ENCODE measurements around the gene WLS. TPM values are rescaled to one million over a fixed set of nuclear protein-coding genes. Genes with fewer than 3 reads are reported as not detected.
"Not testable (repeated sequence)": the region's sequence is repeated elsewhere in the genome, so short reads cannot be mapped to it uniquely, and the experiment has no call there.

Gene WLS
- total RNA-seq, 2 experiments from 2014 or later, result not detected

DNA sequence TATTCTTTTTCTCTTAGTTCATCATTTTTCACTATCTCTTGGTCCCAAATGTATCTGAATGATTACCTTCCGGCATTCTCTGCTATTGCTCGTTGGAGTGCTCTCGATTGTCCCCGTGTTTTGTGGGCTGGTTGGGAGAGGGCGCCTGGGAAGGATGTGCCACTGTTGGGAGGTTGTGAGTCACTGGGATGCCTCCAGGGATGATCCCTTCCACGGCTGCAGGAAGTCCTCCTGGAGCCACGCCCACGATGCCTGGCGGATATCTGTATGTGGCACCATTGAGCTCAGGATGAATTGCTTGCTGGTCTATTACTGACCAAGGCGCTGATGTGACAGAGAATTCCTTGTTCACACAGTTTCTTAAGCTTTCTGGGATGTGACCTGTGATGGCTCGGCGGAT, 70.7 kb downstream of the WLS start:
- H3K36me3 Mint-ChIP-seq; ATAC-seq; H3K4me1 Mint-ChIP-seq; H3K27ac Mint-ChIP-seq; H3K9me3 Mint-ChIP-seq (ENCODE audit: low read depth); H3K4me3 Mint-ChIP-seq; DNase-seq; H3K27me3 Mint-ChIP-seq; CTCF ChIA-PET: not testable (repeated sequence)

DNA sequence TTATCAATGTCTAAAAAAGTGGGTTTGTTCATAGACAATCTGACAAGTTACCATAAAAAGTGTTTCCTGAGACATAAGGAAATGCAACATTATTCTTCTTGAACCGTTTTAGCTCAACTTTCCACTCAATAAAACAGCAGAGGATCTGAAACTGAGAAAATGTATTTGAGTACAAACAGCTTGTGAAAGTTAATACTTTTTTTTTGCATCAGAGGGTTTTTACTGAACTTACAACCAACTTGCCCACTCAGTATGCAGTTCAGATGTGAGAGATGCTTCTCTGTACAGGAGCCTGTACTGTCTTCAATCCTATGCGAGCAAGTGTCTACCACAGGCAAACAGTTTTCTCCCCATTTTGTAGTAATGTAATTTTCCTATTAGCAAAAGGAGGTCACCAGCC, 71.4 kb downstream of the WLS start:
- ATAC-seq; H3K4me3 Mint-ChIP-seq; CTCF ChIA-PET; DNase-seq; H3K27me3 Mint-ChIP-seq; H3K9me3 Mint-ChIP-seq (ENCODE audit: low read depth); H3K36me3 Mint-ChIP-seq; H3K27ac Mint-ChIP-seq; H3K4me1 Mint-ChIP-seq: not testable (repeated sequence)

DNA sequence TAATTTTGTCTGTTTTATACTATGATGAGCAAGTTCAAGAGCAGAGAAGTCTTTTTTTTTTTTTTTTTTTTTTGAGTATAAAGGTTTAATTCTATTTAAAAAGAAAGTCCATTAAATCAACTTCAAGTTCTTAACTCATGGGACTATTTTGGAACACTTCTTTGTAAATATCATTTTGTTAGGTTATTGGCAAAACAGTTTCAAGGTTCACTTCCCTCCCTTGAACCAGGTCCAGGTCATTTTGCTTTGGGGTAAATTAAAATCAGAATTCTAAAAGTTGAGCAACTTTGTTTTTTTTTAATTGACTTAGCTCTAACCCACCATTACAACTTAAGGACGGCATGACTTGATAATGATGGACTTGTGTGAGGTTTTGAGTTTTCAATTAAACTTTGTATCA, 72.3 kb downstream of the WLS start:
- no peaks in the 10 kb centered on the region for H3K4me1 Mint-ChIP-seq
- H3K4me3 Mint-ChIP-seq, result no peak overlapping the region
- no peaks in the 10 kb centered on the region for H3K27me3 Mint-ChIP-seq
- no peak overlapping the region for H3K27ac Mint-ChIP-seq
- no peaks in the 10 kb centered on the region for H3K36me3 Mint-ChIP-seq
- H3K9me3 Mint-ChIP-seq (ENCODE audit: low read depth), result no peaks in the 10 kb centered on the region
- DNase-seq (no peak), ATAC-seq (no peak)
- CTCF ChIA-PET, result no interaction called here

DNA sequence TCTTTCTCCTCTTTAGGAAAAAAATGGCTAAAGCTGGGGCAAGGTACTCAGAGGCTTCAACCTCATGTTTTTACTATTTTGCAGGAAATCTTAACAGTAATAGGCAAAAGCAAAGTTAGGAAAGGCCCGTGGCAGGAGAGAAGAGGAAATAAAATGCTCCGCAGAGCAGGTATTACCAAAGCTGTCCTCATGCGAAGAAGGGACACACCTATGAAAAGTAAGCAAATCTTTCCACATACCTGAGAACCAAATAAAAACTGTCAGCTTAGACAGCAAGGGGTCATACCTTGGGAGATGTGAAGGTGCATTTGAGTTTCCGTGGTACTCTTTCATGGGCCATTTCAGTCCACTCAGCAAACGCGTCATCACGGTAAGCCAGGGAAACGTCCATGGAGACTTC, 73.5 kb downstream of the WLS start:
- Mint-ChIP-seq H3K27ac (no peak overlapping the region), H3K9me3 (ENCODE audit: low read depth) (no peaks in the 10 kb centered on the region), H3K36me3 (no peaks in the 10 kb centered on the region), H3K27me3 (no peaks in the 10 kb centered on the region), H3K4me3 (no peak overlapping the region), H3K4me1 (no peaks in the 10 kb centered on the region)
- CTCF ChIA-PET, result no interaction called here
- DNase-seq (no peak), ATAC-seq (no peak)

DNA sequence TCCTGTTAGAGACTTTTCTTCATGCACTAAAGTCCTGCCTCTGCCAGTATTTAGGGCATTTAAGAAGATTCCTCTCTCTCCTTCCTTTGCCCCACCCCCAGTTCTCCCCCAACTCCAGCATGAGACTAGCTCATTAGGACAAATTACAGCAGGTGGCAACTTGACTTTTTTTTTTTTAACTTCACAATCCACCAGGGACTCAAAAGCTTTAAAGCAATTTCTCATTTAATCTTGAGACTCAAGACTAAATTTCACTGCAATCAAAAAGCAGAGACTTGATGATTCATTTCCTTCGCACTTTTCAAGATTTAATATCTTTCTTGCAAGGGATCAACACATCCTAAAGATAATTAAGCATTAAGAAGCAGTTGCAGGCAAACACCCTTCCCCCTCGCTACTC, 74.9 kb downstream of the WLS start:
- H3K4me1 Mint-ChIP-seq, result no peaks in the 10 kb centered on the region
- H3K9me3 Mint-ChIP-seq (ENCODE audit: low read depth), result no peaks in the 10 kb centered on the region
- no peak overlapping the region for H3K4me3 Mint-ChIP-seq
- no peak for ATAC-seq
- H3K27me3 Mint-ChIP-seq, result no peaks in the 10 kb centered on the region
- DNase-seq, result no peak
- H3K27ac Mint-ChIP-seq, result no peak overlapping the region
- no peaks in the 10 kb centered on the region for H3K36me3 Mint-ChIP-seq
- CTCF ChIA-PET, result no interaction called here

DNA sequence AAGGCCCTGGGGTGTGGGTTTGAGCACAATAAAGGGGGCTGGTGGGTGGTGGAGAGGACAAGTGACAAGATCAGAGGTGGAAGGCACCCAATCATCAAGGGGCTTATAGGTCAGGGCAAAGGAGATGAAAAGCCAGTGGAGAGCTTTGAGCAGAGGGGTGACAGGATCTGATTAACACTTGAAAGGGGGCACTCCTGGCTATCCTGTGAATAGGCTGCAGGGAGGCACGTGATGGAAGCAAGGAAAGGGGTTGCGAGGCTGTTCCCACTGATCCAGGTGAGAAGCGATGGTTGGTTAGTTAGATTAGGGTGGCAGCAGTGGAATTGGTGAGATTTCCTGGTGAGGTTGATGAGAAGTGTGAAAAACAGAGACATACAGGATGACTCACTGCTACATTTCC, 80.6 kb downstream of the WLS start:
- no peaks in the 10 kb centered on the region for H3K4me1 Mint-ChIP-seq
- no peak overlapping the region for H3K27ac Mint-ChIP-seq
- no peak overlapping the region for H3K4me3 Mint-ChIP-seq
- H3K9me3 Mint-ChIP-seq (ENCODE audit: low read depth), result no peaks in the 10 kb centered on the region
- ATAC-seq (no peak), DNase-seq (no peak)
- H3K36me3 Mint-ChIP-seq, result no peaks in the 10 kb centered on the region
- H3K27me3 Mint-ChIP-seq, result no peaks in the 10 kb centered on the region
- CTCF ChIA-PET, result no interaction called here

DNA sequence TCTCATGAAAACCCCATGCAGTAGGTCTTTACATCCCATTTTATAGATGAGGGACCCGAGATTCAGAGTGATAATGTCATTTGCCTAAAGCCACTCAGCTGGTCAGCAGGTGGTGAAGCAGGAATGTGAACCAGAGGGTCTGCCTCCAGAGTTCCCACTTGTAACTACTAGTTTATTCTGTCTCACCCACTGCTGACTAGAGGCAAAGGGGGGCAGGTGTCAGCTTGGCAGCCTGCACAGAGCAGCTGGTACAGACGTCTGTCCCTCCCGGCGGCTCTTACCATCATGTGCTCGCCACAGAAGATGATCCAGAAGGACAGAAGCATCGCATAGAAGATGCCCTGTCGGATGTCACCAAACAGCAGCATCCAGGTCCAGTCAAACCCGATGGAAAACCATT, 82.4 kb downstream of the WLS start:
- CTCF ChIA-PET, result no interaction called here
- Mint-ChIP-seq H3K36me3 (no peaks in the 10 kb centered on the region), H3K27ac (no peak overlapping the region)

DNA sequence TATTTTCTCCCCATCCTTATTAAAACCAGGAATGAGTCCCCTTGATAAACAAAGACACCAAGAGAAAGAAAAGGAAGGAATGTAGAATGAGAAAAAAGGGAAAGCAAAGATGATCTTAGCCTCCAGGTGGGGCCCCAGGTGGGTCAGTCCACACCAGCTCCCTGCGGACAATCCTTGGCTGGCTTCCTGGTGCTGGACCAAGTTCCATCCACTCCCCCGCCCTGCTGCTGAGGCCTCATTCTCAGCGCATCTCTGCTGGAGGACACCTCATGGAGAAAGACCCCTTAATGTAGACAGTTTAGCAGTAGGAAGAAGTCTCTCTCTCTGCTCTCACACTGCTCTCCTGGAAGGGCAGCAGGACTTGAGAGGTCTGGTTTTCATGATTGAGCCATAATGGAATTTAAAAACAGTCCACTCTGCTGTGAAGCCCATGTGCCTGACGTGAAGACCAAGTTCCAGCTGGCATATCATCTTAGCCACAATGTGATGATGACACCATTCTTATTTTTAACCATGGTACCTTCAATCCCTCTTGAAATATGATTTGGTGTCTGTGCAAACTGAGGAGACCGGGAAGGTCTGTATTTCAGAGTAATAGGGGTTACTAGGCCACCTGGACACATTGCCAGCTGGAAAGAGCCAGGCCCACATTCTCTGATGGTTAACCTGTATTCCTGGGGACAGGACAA, 83.1 kb downstream of the WLS start:
- ATAC-seq, result no peak
- Mint-ChIP-seq H3K4me1 (no peaks in the 10 kb centered on the region), H3K36me3 (no peaks in the 10 kb centered on the region), H3K4me3 (no peak overlapping the region), H3K27ac (no peak overlapping the region), H3K9me3 (ENCODE audit: low read depth) (no peaks in the 10 kb centered on the region), H3K27me3 (no peaks in the 10 kb centered on the region)
- DNase-seq, result no peak
- CTCF ChIA-PET, result no interaction called here

More for the DNA sequence above, 82.4 kb downstream of the WLS start:
- H3K4me1 Mint-ChIP-seq, result no peaks in the 10 kb centered on the region
- no peak for DNase-seq
- H3K27me3 Mint-ChIP-seq, result no peaks in the 10 kb centered on the region
- no peaks in the 10 kb centered on the region for H3K9me3 Mint-ChIP-seq (ENCODE audit: low read depth)
- ATAC-seq, result no peak
- no peak overlapping the region for H3K4me3 Mint-ChIP-seq

DNA sequence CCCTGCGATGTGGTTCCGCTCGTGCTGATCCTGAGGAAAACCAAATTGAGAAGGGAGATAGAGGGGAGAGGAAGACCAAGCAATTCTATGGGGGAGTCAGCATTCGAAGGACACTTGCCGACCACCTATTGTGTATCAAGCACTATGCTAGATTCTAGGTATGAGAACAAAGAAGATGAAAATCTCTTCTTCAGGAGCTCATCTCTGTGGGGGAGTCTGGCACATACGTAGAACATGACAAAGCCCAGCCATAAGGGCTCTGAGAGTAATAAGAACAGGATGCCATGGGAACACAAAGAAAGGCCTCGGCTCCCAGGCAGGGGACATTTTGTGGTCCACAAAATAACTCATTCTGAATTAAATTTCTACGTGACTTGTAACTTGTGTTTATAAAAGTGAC, 83.7 kb downstream of the WLS start:
- ATAC-seq (no peak), DNase-seq (no peak)
- CTCF ChIA-PET, result no interaction called here
- Mint-ChIP-seq H3K4me1 (no peaks in the 10 kb centered on the region), H3K36me3 (no peaks in the 10 kb centered on the region), H3K9me3 (ENCODE audit: low read depth) (no peaks in the 10 kb centered on the region), H3K4me3 (no peak overlapping the region), H3K27me3 (no peaks in the 10 kb centered on the region), H3K27ac (no peak overlapping the region)

DNA sequence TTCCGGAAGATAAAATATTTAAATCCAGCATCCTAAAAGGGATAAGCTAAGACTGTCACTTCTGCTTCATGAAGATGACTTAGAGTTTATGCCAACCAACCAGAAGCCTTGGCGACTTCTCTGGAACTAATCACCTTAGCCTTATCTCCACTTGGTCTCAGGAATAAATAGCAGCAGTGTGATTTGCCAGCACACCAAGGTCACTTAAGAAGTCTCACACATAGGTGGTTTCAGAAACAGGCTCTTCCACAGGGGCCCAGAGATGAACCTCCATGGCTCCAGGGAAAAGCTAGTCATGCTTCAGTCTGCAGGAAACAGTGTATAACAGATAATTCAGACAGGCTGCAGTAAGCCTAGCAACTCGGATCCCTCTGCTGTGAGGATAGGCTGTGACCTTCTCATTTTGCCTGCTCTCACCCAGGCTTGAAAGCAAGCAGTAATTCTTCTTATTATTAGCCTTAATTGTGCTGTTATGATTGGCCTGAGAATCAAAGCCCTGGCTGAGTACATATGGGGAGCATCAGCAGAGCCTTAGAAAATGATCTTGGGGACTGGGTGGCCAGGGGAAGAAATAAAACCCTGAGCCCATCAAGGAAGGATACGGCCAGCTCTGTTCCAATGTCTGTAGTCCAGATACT, 84.7 kb downstream of the WLS start:
- no peaks in the 10 kb centered on the region for H3K9me3 Mint-ChIP-seq (ENCODE audit: low read depth)
- H3K27ac Mint-ChIP-seq, result no peak overlapping the region
- DNase-seq (no peak), ATAC-seq (no peak)
- CTCF ChIA-PET, result no interaction called here
- H3K27me3 Mint-ChIP-seq, result no peaks in the 10 kb centered on the region
- H3K36me3 Mint-ChIP-seq, result no peaks in the 10 kb centered on the region
- no peaks in the 10 kb centered on the region for H3K4me1 Mint-ChIP-seq
- no peak overlapping the region for H3K4me3 Mint-ChIP-seq

DNA sequence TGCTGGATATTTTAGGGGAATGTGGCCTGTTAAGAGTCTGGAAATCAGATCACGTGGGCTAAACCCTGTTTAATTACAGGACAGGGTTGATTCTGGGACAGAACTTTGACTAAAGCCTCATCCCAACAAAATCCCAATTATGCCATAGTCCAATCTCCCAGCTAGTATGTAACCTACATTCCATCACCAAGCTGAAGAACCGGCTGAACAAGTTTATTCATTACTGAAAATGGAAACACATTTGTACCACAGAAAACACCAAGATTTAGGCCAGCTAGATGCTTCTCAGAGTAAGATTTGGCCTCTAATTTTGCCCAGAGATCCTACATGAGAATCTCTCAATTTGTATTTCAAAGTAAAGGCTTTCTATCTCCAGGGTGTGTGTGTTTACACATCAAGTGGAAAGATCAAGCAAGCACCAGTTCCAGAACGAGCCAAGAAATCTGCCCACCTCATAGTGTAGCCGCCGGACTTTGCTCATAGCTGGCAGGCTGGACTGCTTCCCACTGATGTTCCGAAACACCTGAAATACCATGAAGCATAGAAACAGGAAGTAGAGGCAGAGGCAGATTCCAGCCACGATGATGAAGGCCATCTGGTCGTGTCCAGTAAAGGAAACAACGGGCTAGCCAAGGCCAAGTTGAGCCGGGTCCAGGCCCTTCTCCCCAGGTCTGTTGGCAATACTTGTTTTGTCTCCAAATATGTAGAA, 86.8 kb downstream of the WLS start:
- CTCF ChIA-PET, result no interaction called here
- DNase-seq (no peak), ATAC-seq (no peak)
- Mint-ChIP-seq H3K9me3 (ENCODE audit: low read depth) (no peaks in the 10 kb centered on the region), H3K4me3 (no peak overlapping the region), H3K4me1 (no peaks in the 10 kb centered on the region), H3K27ac (no peak overlapping the region), H3K36me3 (no peaks in the 10 kb centered on the region), H3K27me3 (no peaks in the 10 kb centered on the region)

DNA sequence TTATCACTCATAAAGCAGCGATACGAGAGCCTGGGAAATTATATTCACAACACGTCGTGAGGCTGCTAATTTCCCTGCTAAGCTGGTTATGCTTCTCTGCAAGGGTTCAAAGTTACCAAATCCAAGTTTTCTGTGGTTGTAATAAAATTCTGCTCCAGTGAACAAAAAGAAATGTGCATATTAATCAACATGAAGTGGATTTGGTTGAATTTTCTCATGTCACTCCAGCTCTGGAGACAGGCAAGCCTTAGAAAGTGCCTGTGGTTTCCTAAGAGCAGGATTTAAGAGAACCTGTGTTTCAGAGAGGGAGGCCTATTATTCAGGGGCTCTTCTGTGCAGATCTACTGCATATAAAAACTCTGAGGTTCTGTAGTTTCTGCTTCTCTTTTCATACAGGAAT, 87.5 kb downstream of the WLS start:
- no peaks in the 10 kb centered on the region for H3K27me3 Mint-ChIP-seq
- ATAC-seq (no peak), DNase-seq (no peak)
- H3K36me3 Mint-ChIP-seq, result no peaks in the 10 kb centered on the region
- no peak overlapping the region for H3K4me3 Mint-ChIP-seq
- no peaks in the 10 kb centered on the region for H3K9me3 Mint-ChIP-seq (ENCODE audit: low read depth)
- no peaks in the 10 kb centered on the region for H3K4me1 Mint-ChIP-seq
- no peak overlapping the region for H3K27ac Mint-ChIP-seq
- CTCF ChIA-PET, result no interaction called here

DNA sequence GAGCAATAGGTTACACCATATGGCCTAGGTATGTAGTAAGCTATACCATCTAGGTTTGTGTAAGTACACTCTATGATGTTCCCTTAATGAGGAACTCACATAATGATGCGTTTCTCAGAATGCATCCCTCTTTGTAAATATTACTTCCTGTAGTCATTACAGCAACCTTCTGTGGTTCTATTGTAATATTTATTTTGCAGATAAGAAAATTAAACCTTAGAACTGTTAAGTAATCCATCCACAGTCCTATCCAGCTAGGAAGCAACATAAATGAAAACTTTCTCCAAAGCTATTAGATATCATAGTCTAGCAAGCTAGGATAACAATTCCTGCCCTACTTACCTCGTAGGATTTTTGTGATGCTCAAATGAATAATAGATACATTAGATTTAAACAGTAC, 88.7 kb downstream of the WLS start:
- Mint-ChIP-seq H3K27me3 (no peaks in the 10 kb centered on the region), H3K36me3 (no peaks in the 10 kb centered on the region), H3K9me3 (ENCODE audit: low read depth) (no peaks in the 10 kb centered on the region), H3K4me1 (no peaks in the 10 kb centered on the region), H3K27ac (no peak overlapping the region), H3K4me3 (no peak overlapping the region)
- CTCF ChIA-PET, result no interaction called here
- DNase-seq (no peak), ATAC-seq (no peak)

DNA sequence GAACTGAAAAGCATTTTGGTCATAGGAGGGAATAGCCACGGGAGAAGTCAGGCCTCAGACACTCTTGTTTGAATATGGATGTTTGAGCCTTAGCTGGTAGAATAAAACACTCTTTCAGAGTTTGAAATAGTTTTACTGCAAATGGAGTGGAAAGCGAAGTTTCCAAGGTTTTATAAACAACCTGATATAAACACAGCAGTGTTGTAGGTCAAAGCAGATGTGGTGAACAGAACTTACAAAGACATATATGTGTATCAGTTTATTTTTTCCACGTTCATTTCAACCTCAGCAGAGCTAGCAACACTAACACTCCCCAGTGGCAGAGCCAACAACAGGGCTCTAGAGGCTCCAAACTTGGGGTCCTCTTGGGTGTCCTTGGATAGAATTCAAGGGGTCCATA, 89.9 kb downstream of the WLS start:
- CTCF ChIA-PET, result no interaction called here
- Mint-ChIP-seq H3K27me3 (no peaks in the 10 kb centered on the region), H3K9me3 (ENCODE audit: low read depth) (no peaks in the 10 kb centered on the region), H3K27ac (no peak overlapping the region), H3K4me1 (no peaks in the 10 kb centered on the region), H3K36me3 (no peaks in the 10 kb centered on the region), H3K4me3 (no peak overlapping the region)
- ATAC-seq (no peak), DNase-seq (no peak)

Measured in activated CD8-positive, alpha-beta memory T cell treated with anti-CD3 and anti-CD28 coated beads, Interleukin-2, amount 10 ng/mL, durations not matched to agents 7 days and 5 days (primary cell).